GM19025 (cell line): ENCODE results near the gene ATF6.

Source experiments
- ATAC-seq: cut with Tn5 transposase; IDR thresholded peaks from one replicate; pipeline ENCODE4 v1.9.1; 2021; ENCODE audit warnings: mild to moderate bottlenecking, low read depth, moderate library complexity; ENCODE audit not compliant: unreplicated experiment

The ATF6 gene

GRCh38 chr1:161988413-161988812 lies 222.3 kb downstream of the ATF6 start:
- no peak for ATAC-seq

- ATAC-seq = no peak
These were observed 223.0 kb downstream of the ATF6 start for GRCh38 chr1:161989108-161989507.

GRCh38 chr1:161989786-161990185 lies 223.7 kb downstream of the ATF6 start:
- ATAC-seq = no peak

GRCh38 chr1:161993576-161993975 lies 227.5 kb downstream of the ATF6 start:
- no peak for ATAC-seq

GRCh38 chr1:161994175-161994668 lies 228.1 kb downstream of the ATF6 start:
- ATAC-seq = no peak

GRCh38 chr1:161997152-161997551 lies 231.0 kb downstream of the ATF6 start:
- no peak for ATAC-seq

- ATAC-seq = no peak
These were observed 232.7 kb downstream of the ATF6 start for GRCh38 chr1:161998811-161999210.

- ATAC-seq = no peak
These were observed 233.4 kb downstream of the ATF6 start for GRCh38 chr1:161999301-162000052.

GRCh38 chr1:162000053-162000420 lies 233.9 kb downstream of the ATF6 start:
- ATAC-seq = no peak

GRCh38 chr1:162003061-162003829 lies 237.1 kb downstream of the ATF6 start:
- ATAC-seq = no peak

GRCh38 chr1:162003830-162004215 lies 237.7 kb downstream of the ATF6 start:
- no peak for ATAC-seq

- ATAC-seq = no peak
These were observed 238.4 kb downstream of the ATF6 start for GRCh38 chr1:162004441-162004950.

GRCh38 chr1:162006081-162006480 lies 240.0 kb downstream of the ATF6 start:
- ATAC-seq = no peak

- ATAC-seq = no peak
These were observed 241.3 kb downstream of the ATF6 start for GRCh38 chr1:162007466-162007865.

GRCh38 chr1:162008799-162009198 lies 242.7 kb downstream of the ATF6 start:
- no peak for ATAC-seq

GRCh38 chr1:162009501-162010174 lies 243.5 kb downstream of the ATF6 start:
- ATAC-seq = no peak

- ATAC-seq = no peak
These were observed 244.0 kb downstream of the ATF6 start for GRCh38 chr1:162010175-162010506.

GRCh38 chr1:162011337-162012012 lies 245.4 kb downstream of the ATF6 start:
- ATAC-seq = no peak

GRCh38 chr1:162013289-162013688 lies 247.2 kb downstream of the ATF6 start:
- ATAC-seq = no peak
